HG02973 (cell line): ENCODE measurements around the gene ERC2.
"Not testable (repeated sequence)": the region's sequence is repeated elsewhere in the genome, so short reads cannot be mapped to it uniquely, and the experiment has no call there.

Experiments
- ATAC-seq: cut with Tn5 transposase; IDR thresholded peaks from one replicate; pipeline ENCODE4 v1.9.1; 2021; ENCODE audit warnings: moderate library complexity; ENCODE audit not compliant: unreplicated experiment

The ERC2 gene

GRCh38 chr3:56318891-56319290, 149.4 kb downstream of the ERC2 start:
- no peak for ATAC-seq

- ATAC-seq, result no peak
These were observed 151.3 kb downstream of the ERC2 start for GRCh38 chr3:56316944-56317343.

- no peak for ATAC-seq
These were observed 153.4 kb downstream of the ERC2 start for GRCh38 chr3:56314842-56315241.

GRCh38 chr3:56309465-56309864, 158.8 kb downstream of the ERC2 start:
- ATAC-seq, result no peak

GRCh38 chr3:56308471-56308870, 159.8 kb downstream of the ERC2 start:
- no peak for ATAC-seq

- no peak for ATAC-seq
These were observed 164.2 kb downstream of the ERC2 start for GRCh38 chr3:56304069-56304468.

GRCh38 chr3:56303487-56303886, 164.8 kb downstream of the ERC2 start:
- ATAC-seq, result peak; percentile 62

- ATAC-seq, result no peak
These were observed 165.8 kb downstream of the ERC2 start for GRCh38 chr3:56302417-56302816.

GRCh38 chr3:56297281-56297840, 170.9 kb downstream of the ERC2 start:
- no peak for ATAC-seq

- ATAC-seq, result no peak
These were observed 171.9 kb downstream of the ERC2 start for GRCh38 chr3:56296361-56296760.

GRCh38 chr3:56295161-56295560, 173.1 kb downstream of the ERC2 start:
- no peak for ATAC-seq

GRCh38 chr3:56294286-56294685, 174.0 kb downstream of the ERC2 start:
- no peak for ATAC-seq

- ATAC-seq, result peak; percentile 83
These were observed 176.3 kb downstream of the ERC2 start for GRCh38 chr3:56291953-56292352.

GRCh38 chr3:56291244-56291680, 177.0 kb downstream of the ERC2 start:
- peak; percentile 52 for ATAC-seq

- ATAC-seq, result no peak
These were observed 177.9 kb downstream of the ERC2 start for GRCh38 chr3:56290374-56290773.

GRCh38 chr3:56288258-56288657, 180.0 kb downstream of the ERC2 start:
- no peak for ATAC-seq

- no peak for ATAC-seq
These were observed 185.9 kb downstream of the ERC2 start for GRCh38 chr3:56282341-56282740.

- ATAC-seq, result no peak
These were observed 191.0 kb downstream of the ERC2 start for GRCh38 chr3:56277236-56277635.

GRCh38 chr3:56275120-56275519, 193.1 kb downstream of the ERC2 start:
- ATAC-seq, result no peak

GRCh38 chr3:56269755-56270535, 198.3 kb downstream of the ERC2 start:
- no peak for ATAC-seq

GRCh38 chr3:56268616-56269383, 199.5 kb downstream of the ERC2 start:
- ATAC-seq, result no peak

- not testable (repeated sequence) for ATAC-seq
These were observed 206.4 kb downstream of the ERC2 start for GRCh38 chr3:56261852-56262251.
